ENCODE measurements around the gene CD248.

The CD248 gene

DNA sequence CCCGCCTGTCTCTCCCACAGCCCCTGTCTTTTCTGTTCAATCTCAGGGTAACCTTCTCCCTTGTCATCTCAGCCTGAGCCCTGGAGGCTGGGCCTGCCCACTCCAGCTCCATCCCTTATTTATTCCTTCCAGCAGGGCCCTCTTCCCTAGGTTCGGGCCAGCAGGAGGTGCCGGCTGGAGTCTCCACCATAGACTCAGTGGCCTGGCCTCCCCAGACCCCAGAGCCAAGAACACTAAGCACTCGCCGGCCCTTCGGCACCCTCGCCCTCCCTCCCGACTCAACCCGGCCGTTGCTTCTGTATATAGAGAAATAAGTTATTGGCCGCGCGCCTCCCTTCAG lies 49.8 kb downstream of the CD248 start:
- no peak for DNase-seq (ENCODE audit: low spot score)
- TF ChIP-seq, protein P1, sequence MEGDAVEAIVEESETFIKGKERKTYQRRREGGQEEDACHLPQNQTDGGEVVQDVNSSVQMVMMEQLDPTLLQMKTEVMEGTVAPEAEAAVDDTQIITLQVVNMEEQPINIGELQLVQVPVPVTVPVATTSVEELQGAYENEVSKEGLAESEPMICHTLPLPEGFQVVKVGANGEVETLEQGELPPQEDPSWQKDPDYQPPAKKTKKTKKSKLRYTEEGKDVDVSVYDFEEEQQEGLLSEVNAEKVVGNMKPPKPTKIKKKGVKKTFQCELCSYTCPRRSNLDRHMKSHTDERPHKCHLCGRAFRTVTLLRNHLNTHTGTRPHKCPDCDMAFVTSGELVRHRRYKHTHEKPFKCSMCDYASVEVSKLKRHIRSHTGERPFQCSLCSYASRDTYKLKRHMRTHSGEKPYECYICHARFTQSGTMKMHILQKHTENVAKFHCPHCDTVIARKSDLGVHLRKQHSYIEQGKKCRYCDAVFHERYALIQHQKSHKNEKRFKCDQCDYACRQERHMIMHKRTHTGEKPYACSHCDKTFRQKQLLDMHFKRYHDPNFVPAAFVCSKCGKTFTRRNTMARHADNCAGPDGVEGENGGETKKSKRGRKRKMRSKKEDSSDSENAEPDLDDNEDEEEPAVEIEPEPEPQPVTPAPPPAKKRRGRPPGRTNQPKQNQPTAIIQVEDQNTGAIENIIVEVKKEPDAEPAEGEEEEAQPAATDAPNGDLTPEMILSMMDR (IDR thresholded peaks at IDR 0.05; ENCODE audit: extremely low read depth, missing control alignments): no peak

DNA sequence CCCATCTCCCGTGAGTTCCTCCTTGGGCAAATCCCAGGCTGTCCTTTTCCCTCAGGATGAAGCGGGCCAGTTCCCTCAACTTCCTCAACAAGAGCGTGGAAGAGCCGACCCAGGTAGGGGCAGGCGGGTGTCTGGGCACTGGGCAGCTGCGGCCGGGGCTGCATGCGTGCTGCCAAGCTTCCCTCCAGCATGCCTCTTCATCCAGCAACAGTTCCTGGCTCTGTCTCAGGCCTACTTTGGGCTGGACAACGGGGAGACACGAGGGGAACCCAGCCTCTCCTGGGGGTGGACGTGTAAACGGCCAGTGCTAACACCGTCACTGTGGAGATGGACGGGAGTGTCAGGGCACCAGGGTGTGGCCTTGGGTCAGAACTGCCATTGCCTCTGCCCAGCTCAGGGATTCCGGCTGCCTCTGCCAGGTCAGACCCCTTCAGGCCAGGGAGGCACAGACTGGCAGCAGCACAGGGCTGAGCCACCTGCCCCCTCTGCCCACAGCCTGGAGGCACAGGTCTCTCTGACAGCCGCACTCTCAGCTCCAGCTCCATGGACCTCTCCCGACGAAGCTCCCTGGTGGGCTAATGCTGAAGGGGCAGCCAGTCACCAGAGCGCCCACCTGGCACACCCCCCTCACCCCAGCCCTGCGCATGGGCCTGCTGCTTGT lies 50.3 kb downstream of the CD248 start:
- no peak for DNase-seq (ENCODE audit: low spot score)
- TF ChIP-seq, protein P1 (IDR thresholded peaks at IDR 0.05; ENCODE audit: extremely low read depth, missing control alignments): no peak

DNA sequence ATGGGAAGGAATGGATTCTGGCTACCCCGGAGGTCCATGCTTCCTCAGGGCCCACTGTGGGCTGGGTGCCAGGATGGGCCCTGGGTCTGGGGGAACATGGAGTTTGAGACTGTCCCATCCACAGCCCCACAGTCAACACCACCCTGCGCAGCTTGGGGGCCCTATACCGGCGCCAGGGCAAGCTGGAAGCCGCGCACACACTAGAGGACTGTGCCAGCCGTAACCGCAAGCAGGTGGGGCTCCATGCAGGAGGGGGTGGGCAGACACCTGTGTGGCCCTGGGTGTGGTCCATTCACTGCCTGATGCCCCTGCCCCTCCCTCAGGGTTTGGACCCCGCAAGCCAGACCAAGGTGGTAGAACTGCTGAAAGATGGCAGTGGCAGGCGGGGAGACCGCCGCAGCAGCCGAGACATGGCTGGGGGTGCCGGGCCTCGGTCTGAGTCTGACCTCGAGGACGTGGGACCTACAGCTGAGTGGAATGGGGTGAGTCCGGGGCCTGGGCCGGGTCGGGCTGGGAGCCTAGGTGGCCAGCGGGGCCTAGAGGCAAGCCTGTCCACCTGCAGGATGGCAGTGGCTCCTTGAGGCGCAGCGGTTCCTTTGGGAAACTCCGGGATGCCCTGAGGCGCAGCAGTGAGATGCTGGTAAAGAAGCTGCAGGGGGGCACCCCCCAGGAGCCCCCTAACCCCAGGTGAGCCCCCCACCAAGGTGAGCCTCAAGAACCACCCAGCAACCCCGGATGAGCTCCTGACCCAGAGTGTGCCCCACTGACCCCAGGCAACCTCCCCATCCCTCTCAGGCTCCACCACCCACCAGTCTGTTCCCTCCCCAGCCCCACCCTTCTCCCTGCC lies 51.1 kb downstream of the CD248 start:
- TF ChIP-seq, protein P1 (IDR thresholded peaks at IDR 0.05; ENCODE audit: extremely low read depth, missing control alignments): no peak
- no peak for DNase-seq (ENCODE audit: low spot score)

DNA sequence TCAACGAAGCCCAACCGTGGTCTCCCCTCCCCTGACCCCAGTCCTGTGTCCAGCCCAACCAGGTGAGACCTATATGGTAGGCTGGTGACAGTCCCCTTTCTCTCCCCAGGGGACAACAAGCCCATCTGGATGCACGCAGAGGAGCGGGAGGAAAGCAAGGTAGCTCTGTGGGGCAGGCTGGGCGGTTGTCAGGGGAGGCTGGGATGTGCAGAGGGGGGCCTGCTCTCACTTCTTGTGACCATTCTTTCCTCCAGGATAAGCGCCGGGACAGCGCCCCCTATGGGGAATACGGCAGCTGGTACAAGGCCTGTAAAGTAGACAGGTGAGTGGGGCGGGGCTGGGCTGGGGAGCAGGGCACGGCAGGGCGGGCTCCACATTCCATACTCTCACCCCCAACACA lies 51.9 kb downstream of the CD248 start:
- TF ChIP-seq, protein P1 (IDR thresholded peaks at IDR 0.05; ENCODE audit: extremely low read depth, missing control alignments): peak; percentile 28
- DNase-seq (ENCODE audit: low spot score): no peak

Data from GM20000 (cell line).